Stimulated activated CD4-positive, alpha-beta T cell treated with anti-CD3 and anti-CD28 coated beads, TNF-alpha, amount 100 ng/mL, for 48 hours (primary cell): Measurements from ENCODE around the gene BTBD2.

Experiments
- DNase-seq, 3 donors: peaks; one replicate each; pipeline ENCODE4 v3.0.0-alpha.2; 2020; ENCODE audit warnings: low read depth in 3 of 3

BTBD2 gene

DNA sequence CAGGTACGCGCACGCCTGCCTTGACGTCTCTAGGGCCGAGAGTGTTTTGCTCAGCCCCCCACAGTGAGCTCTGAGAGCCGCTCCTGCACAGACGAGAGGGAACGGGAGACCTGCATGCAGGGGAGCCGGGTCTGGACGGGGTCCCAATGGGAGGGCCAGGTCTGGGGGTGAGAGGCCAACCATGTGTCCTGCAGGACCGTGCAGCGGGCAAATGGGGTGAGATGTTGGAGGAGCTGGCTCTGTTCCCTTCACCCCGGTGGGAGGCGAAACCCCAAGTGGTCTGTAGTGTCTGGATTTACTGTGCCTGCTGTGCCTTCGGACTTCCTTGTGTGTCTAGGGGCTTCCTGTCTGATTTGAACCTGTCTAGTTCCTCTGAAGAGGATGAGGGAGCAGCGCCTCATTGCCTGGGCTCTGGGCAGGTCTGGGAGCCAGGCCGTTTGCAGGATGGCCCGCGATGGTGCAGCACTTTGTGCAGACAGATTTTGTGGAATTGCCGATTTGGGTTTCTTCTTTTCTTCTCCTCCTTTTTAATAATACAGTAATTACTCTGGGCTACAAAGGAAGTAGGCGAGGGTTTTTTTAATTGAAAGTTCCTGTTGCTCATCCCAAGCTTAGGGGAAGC lies 72.5 kb downstream of the BTBD2 start:
- no peak for DNase-seq

DNA sequence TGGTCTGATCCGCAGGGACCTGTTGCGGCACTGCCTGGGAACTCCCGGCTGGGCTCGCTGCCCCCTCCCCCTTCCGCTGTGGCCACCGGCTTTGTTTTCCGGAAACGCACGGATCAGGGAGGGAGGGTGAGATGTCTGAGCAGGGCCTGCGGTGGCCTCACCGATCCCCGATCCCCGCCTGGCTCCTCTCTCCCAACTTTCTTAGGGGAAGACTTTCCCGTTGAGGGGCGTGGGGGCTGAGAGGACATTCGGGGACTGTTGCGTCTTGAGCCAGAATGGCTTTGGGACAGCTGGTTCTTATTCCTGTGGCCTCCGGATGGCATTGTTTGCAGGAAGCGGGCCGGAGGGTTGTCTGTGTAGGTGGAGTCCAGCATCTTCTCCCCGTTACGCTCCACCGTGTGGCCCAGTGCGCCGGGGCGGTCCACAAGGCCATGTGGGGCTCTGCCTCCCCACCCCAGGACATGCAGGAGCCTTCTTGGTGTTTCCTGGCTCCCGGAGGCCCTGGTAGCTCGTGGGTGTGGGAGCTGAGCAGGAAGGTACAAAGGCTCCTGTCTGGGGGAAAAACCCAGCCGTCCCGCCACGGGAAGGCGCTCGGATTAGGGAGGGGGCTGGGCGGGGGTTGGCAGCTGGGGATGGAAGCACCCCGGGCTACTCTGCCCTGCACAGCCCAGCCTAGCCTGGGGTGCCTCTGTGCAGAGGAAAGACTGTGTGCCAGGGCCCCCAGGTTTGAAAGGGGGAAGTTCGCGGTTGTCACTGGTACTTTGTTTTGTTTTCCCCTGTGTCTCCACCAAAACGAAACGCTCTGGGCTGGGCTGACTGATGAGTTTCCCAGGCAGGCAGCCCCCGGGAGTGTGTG lies 73.2 kb downstream of the BTBD2 start:
- peak in 2 of 3 donors; percentile 50 to 64 for DNase-seq

DNA sequence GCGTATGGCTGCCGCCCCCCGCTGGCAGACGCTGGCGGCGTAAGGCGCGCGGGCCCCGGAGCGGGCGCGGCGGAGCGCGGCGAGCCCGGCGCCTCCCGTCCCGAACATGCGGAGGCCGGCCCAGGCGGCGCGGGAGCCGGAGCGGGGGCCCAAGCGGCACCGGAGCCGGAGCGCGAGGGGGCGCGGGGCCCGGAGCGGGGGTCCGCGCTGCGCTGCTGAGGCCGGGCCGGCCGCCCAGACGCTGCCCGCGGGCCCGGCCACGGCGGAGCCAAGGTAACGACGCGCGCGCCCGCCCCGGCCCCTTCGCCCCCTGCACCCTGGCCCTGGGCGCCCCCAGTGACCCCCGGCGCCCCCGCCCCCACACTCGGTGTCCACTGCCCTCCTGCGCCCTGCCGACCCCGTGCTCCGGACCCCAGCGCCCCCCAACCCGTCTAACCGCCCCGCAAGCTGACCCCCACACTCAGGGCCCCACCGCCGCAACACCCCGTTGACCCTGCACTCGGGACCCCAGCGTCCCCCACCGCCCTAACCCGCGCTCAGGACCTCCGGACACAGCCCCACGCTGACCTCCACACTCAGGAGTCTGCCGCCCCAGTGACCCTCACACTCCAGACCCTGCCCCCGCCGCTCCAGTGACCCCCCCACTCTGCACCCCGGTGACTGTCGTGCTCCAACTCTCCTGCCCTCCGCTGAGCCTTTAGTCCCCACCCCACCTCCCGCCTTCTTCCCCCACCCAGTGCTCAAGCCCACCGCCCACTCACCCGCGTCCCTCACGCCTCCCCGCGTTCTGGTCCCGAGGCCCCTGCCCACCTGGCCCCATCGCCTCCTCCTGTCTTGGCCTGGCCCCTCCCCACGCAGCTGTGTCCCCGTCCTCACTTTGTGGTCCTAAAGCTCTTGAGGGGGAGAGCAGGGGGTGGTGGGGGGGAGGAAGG lies 74.1 kb downstream of the BTBD2 start, which contains the start of gene CSNK1G2:
Gene CSNK1G2, plus strand, starts transcription at position 27 of the 932 bp plus-strand sequence. CDS start 28,601 bp downstream, outside the sequence.
- no peak for DNase-seq

- no peak for DNase-seq
Observed at GRCh38 chr19:1938071-1938470, 77.4 kb downstream of the BTBD2 start.

DNA sequence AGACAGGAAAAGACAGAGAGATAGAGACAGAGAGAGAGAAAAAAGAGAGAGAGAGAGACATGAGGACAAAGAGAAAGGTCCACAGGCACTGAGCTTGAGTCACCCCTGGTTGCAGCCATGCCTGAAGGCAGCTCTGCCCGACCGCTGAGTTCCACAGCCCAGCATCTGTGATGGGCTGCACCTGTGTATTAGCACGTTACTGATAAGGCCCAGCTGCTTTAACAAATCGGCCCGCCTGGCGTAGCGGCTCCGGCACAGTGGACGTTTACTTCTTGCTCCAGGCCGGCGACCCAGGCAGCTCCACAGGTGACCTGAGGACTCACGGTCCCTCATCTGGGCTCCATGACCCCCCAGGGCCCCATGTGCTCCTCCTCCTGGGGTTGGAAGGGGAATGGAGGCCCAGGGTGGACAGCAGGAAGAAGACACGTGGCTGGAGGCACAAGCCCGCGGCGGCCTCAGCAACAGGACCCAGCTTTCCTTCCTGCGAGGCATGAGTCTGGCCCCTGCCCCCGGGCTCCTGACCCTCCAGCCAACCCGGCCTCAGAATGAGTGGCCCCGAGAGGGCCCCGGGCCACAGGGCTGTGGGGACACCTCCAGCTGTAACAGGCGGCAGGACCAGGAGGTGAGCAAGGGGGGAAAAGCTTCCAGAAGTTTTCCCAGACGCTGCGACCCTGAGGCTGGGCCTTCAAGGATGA lies 78.5 kb downstream of the BTBD2 start:
- no peak for DNase-seq

DNA sequence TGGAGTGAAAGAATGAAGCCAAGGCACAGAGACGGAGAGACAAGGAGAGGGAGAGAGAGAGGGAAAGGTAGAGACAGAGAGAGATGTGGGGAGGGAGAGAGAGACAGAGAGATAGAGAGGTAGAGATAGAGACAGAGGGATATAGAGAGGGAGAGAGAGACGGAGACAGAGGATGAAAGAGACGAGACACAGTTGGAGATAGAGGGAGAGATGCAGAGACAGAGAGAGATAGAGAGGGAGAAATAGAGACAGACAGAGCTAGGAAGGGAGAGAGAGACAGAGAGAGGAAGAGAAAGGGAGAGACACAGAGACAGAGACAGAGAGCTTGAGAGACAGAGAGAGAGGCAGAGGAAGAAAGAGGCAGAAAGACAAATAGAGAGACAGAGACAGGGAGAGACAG lies 79.1 kb downstream of the BTBD2 start:
- no peak for DNase-seq

DNA sequence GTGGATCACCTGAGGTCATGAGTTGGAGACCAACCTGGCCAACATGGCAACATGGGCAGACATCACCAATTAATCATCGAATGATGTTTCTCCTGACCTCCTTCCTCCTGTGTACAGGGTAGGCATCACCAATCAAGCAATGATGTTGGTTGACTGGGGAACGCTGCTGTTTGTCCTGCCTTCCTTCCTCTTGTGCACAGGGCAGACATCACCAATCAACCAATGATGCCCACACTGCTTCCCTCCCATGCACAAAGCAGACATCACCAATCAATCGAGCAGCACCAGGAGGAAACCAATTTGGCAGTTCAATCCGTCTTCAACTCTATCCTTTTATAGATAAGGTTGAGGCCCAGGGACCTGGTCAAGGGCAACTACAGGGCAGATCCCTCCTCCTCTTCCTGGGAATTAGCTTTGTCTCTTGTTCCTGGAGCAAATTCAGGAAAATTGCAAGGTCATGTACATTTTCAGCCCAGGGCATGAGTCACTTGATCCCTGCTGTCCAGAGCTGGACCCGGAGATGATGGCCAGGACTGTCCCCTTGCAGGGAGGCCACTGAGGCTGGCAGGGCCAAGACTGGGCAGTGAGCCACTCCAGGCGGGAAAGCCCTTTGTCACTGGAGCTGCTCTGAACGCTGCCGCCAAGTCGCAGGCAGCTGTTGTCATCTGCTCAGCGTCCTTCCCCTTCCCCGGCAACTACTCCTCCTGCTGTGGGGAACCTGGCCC lies 79.9 kb downstream of the BTBD2 start:
- no peak for DNase-seq
